GM12891 (cell line): ENCODE results near the gene SLC12A5.

Source experiments
- POLR2A ChIP-seq: IDR thresholded peaks from 2 replicates; pipeline ENCODE4 v1.6.1; 2011; ENCODE audit warnings: low read depth, low read length, control low read depth
- POLR2AphosphoS5 ChIP-seq: IDR thresholded peaks from 2 replicates; pipeline ENCODE4 v1.6.1; 2011; ENCODE audit warnings: low read depth, low read length, control low read depth
- SPI1 ChIP-seq: IDR thresholded peaks from 2 replicates; pipeline ENCODE4 v1.6.1; 2011; ENCODE audit warnings: low read depth, low read length, control low read depth
- TAF1 ChIP-seq: IDR thresholded peaks from 2 replicates; pipeline ENCODE4 v1.6.1; 2011; ENCODE audit warnings: low read depth, low read length, control low read depth

DNA sequence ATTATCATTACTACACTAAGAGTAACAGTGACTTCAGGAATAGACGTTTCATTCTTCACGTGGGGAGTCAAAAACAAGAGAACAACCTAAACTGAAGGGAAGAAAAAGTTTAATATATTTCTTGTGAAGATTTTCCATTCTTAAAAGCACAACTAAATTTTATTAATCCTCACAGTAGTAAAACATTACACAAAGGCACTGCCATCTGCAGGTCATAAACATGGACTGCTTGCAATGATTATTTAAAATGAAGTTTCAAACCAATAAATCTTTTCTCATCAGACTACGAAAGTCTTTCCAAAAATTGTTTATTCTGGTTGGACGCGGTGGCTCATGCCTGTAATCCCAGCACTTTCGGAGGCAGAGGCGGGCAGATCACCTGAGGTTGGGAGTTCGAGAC lies 58.1 kb downstream of the SLC12A5 start:
- TF ChIP-seq SPI1 (no peak), POLR2A (no peak), POLR2AphosphoS5 (no peak), TAF1 (no peak)
